Measurements from ENCODE around the gene FLOT1.

FLOT1 gene

DNA sequence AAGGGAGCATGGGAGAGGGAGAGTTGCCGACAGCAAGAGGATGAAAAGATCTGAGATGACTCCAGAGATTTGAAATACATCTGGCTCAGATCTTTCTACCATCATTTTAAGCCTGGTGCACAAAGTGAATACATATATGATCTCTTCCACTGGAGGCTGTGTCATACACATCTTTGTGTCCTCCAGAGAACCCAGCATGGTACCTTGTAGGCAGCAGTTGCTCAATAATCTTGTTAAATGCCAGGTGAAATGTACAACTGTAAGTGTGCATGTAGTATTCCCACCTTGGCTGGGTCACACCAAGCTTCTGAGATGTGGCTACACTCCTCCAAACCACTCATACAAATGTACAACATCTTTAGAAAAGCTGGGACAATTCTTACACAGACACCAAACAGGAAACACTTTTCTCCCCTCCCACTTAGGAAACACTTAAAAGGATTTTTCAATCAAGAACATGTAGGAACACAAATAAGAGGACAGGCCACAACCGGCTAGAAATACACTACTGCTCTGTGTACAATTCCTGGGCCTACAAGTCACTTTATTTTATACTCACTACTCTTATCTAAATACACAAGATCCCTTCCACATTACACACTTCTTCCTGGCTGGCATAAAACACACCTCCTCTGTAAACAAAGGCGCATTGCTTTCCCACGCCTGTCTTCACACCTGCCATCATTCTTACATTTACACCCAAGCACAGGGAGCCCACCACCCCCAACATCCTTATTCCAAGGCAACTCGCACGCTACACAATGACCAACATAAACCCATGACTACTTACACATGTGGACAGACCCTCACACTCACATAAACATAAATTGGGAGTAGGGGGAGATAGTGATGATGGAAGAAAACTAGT, 5.6 kb upstream of the FLOT1 start:
- no peak for DNase-seq (ENCODE audit: low read depth in 2 of 2, low spot score in 1 of 2)

DNA sequence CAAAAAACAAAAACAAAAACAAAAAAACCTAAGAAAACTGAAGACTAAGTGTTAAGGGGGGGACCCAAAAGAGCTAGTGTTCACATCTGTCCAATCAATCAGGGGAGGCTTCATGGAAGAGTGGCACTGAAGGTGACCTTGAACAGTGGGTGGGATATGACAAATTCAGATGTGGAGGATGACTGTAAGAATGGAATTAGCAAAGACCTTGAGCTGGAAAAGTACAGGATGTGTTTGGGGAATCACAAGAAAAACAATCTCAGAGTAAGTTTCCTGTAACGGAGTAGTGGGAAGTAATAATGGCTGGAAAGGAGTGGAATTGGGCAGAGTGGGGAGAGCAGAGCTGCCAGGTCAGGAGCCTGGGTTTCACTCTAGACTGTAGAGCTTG, 4.8 kb upstream of the FLOT1 start:
- DNase-seq (ENCODE audit: low read depth in 2 of 2, low spot score in 1 of 2) = no peak

DNA sequence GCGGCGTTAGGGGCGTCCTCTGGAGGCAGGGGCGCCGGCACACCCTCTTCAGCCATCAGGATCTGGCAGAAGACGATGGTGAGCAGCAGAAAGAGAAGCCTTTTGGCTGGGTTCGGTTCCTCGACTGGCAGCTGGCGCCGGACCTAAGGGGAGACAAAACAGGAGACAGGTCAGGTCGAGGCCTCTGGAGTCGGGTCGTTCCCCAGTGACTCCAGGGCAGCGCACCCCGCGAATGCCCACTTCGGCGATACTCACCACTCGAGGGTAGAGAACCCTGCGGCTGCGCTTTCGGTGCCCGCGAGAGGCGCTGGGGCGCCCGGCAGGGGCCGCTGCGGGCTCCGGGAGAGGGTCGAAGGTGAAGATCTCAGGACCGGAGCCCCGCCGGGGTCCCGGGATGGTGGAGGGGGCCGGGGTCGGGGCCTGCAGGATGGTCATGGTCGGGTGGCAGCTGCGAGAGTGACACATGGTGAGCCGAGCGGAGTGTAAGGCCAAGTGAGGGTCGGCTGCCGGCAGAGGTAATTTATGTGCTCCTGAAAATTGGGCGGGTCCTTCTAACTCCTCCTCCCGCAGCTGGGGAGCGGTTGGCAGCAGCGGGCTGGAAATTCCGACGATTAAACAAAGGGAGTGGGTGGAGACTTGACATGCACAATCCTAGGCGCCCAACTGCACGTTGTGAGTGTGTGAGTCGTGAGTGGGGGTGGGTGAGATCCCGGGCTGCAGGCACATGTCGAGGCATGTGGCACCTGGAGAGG, 1.7 kb upstream of the FLOT1 start, which contains the start of gene IER3:
IER3 (minus strand) TSS at position 494 of the 752 bp plus-strand sequence; CDS start at position 465, 29 bp downstream.
- DNase-seq (ENCODE audit: low read depth in 2 of 2, low spot score in 1 of 2) = peak; percentile 76 to 80

DNA sequence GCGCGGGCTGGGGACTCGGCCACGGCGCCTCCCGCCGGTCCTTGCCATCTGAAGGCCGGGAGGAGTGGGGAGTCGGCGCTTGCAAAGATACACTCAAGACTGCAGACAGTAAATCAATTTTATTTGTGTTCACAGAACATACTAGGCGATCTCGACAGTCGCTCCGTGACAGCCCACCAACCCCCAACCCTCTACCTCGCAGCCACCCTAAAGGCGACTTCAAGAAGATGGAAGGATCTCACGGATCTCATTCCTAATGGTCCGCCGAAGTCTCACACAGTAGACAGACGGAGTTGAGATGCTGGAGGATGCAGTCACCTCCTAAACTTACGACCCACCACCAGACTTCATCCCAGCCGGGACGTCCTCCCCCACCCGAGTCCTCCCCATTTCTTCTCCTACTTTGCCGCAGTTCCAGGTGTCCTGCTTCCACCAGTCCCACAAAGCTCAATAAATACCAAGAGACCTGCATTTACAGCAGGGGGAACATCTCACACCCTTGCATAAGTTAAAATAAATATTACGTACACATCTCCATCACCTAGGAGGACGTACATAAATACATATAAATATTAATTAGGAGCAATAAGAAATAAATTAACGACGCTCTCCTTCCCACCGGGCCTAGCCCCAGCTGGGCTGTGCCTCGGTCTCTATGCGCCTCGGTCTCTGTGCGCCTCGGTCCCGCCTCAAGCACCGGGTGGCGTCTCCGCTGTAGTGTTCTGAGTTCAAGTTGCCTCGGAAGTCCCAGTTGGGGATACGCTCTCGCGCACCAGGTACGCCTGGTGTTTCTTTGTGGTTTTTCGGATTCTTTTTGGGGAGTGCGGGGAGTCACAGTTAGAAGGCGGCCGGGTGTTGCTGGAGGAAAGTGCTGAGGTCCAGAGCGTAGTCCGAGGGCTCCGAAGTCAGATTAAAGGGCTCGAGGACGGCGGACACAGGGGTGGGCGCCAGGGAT, 889 bp upstream of the FLOT1 start:
- DNase-seq (ENCODE audit: low read depth in 2 of 2, low spot score in 1 of 2) = no peak

DNA sequence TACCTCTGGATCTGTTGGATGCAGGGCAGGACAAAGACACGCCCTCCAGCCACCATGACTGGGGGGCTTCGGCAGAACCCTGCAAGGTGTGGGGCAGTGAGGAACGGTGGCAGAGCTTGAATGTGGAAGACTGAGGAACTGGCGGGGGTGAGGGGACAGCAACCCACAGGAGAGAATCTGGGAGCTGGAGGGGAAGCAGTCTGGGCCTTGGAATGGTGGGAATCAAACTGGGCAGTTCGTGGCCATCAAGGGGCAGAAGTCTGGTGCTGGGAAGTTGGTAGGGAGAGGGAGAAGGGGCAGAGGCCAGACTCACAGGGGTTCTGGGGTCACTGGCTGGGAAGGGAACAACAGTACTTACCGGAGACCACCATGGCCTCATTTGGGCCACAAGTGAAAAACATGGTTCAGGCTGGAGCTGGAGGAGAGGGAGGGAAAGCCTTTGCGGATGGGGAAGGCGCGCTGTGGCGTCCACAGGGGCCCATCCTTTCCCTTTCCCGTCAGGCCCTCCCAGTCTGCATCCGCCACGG, 635 bp downstream of the FLOT1 start:
- DNase-seq (ENCODE audit: low read depth in 2 of 2, low spot score in 1 of 2) = peak; percentile 35 to 36

DNA sequence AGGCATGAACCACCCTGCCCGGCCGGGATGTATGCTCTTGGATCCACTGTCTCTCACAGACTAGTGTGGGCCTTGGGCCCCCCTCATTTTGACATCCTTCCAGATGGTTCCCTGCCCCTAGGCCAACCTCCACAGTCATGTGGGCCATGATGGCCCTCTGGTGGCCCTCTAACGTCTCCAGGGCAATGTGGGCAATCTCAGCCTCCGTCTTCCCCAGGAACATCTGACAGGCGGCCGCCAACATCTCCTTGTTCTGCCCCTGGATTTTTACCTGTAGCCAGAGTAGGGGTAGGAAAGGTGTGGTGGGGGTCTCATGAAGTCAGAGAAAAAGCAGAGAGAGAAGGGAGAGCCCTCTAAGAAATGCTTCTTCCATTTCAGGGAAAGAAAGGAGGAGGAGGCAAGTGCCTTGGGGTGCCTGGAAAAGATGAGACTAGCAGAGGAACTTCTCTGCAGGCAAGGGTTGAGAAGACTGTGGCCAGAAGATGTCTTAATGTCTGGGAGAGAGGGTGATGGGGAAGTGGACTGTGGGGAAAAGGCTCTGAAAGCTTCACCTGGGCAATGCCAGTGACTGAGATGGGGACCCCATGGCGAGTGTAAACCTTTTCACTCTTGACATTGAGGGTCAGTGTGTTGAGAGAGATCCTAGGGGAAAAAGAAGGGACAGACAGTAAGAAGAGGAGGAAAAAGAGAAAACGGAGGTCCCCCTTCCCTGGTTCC, 1.3 kb downstream of the FLOT1 start:
- DNase-seq (ENCODE audit: low read depth in 2 of 2, low spot score in 1 of 2) = peak in 1 of 2 donors; percentile 29

DNA sequence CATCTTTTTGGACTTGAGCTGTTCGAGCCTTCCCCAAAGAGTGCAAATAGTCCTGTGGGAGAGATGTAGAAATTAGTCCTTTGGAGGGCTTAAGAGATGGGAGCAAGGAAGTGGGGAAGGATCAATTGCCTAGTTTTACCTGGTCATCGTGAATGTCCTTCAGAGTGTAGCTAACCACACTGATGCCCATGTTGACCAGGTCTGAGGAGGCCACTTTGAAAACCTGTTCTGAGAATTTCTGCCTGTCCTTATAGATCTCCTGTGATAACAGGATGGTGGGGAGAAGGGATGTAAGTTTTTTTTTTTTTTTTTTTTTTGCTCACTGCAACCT, 2.0 kb downstream of the FLOT1 start:
- no peak for DNase-seq (ENCODE audit: low read depth in 2 of 2, low spot score in 1 of 2)

DNA sequence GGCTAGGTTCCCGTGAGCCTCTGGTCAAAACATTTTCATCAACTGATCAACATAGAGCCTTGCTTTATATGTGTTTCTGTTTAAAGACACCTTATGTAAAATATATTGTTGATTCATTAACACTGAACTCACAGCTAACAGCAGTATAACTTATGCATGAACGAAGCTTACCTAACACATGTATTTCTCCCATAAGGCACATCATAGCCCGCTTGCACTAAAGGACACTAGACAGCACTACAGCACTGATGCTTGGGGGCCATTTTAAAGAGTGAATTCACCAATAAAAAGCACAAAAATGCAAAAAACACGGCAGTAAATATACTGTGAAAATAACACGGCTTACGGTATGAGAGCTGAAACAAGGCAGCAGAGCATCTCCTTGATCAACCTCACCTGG, 4.0 kb downstream of the FLOT1 start:
- DNase-seq (ENCODE audit: low read depth in 2 of 2, low spot score in 1 of 2) = no peak

DNA sequence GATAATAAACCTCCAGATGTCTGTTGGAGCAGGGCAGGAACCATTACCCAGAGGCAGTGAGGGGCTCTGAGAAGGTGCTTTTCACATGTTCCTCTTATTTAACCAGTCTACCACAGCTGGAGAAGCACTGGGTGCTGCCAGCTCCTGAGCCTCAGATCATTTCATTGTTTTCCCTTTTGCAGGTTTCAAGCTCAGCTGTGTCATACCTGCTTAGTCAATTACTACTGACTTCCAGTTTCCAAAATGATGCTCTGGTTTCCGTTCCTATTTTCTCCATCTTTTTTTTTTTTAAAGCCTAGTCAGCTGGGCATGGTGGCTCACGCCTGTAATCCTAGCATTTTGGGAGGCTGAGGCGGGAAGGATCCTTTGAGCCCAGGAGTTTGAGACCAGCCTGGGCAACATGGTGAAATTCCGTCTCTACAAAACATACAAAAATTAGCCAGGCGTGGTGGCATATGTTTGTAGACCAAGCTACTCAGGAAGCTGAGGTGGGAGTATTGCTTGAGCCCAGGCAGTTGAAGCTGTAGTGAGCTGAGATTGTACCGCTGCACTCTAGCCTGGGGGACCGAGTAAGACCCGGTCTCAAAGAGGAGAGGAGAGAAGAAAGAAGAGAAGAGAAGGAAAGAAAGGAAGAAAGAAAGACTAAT, 6.7 kb downstream of the FLOT1 start:
- no peak for DNase-seq (ENCODE audit: low read depth in 2 of 2, low spot score in 1 of 2)

DNA sequence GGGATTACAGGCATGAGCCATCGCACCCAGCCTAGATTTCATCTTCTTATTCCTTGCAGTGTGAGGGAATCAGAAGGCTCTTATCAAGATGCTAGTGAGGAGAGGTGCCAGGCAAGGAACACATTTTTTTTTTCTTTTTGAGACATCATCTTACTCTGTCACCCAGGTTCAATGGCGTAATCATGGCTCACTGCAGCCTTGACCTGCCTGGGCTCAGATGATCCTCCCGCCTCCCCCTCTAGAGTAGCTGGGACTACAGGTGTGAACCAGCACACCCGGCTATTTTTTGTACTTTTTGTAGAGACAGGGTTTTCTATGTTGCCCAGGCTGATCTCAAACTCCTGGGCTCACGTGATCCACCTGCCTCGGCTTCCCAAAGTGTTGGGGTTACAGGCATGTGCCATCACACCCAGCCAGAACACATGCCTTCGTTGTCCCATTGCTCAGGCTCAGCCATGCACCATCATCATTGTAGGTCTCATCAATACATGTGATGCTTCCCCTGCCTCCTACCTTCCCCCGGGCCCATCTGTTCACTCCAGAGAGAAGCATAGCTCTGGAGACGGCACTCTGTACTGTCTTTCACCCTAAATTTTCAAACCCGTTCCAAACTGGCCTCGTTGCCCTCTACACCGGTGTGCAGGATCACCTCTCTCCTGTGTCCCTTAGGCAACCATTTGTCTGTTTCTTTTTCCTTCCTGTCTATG, 10.1 kb downstream of the FLOT1 start:
- no peak for DNase-seq (ENCODE audit: low read depth in 2 of 2, low spot score in 1 of 2)

DNA sequence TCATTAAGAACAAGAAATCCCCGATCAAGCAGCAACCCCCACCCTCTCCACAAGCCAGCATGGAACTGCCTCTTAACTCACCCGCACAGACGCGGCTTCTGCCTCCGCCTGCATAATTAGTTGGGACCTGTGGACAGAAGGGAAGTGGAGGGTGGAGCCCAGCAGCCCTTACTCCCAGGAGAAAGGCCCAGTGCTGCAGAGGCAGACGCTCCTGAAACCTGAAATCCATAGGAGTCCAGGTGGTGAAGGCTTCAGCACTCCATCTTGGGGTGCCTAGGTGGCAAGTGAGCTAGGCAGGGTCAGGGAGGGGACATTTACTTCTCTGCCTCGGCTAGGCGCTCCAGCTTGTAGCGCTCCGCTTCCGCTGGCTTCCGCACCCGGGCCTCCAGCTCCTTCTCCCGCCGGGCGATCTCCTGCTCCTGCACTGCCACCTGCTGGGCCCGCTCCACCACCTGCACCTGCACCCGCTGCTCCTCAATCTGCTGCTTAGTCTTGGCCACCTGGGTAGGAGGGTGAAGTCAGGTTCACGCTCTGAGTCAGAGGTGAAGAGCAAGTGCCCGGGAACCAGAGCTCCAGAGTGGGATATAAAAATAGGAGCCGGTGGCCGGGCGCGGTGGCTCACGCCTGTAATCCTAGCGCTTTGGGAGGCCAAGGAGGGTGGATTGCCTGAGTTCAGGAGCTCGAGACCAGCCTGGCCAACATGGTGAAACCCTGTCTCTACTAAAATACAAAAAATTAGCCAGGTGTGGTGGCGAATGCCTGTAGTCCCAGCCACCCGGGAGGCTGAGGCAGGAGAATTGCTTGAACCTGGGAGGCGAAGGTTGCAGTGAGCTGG, 11.7 kb downstream of the FLOT1 start:
- DNase-seq (ENCODE audit: low read depth in 2 of 2, low spot score in 1 of 2) = peak; percentile 67

DNA sequence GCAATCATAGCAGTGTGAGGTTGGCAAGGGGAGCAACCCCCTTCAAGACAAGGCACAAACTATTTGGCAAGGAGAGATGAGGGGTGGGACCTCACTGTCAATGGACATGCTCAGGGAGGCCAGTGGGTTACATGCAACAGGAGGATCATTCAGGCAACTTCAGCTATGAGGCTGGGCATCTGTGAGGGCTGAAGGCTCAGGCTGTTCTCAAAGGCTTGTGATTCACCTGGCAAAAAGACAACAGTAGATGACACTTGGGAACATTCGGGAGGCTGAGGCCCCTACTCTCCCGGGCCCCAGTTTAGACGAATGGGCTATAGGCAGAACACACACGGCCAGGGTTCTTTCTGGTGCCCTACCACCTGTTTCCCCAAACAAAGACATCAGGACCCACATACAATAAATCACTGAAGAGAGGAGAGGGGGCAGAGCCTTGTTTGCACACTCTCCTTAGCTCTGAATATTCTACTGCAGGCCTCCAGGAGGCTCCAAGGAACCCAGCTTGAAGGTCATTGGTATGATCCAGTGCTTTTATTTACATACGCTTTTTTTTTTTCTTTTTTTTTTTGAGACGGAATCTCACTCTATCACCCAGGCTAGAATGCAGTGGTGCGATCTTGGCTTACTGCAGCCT, 14.4 kb downstream of the FLOT1 start:
- no peak for DNase-seq (ENCODE audit: low read depth in 2 of 2, low spot score in 1 of 2)

DNA sequence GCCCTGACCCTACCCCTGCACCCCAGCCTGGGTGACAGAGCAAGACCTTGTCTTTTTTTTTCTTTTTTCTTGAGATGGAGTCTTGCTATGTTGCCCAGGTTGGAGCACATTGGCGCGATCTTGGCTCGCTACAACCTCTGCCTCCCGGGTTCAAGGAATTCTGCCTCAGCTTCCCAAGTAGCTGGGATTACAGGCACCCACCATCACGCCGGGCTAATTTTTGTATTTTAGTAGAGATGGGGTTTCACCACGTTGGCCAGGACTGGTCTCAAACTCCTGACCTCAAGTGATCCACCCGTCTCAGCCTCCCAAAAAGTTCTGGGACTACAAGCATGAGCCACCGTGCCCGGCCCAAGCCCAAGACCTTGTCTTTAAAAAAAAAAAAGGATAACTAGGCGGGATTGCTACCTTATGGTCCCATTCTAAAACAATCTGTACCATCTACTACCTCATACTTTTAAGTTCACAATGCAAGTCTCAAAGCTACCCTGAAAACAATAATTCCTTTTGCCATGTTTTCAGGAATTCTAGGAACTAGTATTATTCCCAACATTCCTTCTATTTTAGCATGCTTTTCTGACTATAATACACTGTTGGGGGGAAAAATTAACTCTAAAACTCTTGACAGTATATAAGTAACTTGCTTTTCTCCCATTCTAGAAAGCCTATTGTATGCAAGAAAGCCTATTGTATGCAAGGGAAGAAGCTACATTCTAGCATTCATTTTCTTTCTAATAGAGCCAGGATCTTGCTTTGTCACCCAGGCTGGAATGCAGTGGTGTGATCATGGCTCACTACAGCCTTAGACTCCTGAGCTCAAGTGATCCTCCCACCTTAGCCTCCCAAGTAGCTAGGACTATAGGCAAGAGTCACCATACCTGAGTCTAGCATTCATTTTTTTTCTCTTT, 15.7 kb downstream of the FLOT1 start:
- DNase-seq (ENCODE audit: low read depth in 2 of 2, low spot score in 1 of 2) = no peak

DNA sequence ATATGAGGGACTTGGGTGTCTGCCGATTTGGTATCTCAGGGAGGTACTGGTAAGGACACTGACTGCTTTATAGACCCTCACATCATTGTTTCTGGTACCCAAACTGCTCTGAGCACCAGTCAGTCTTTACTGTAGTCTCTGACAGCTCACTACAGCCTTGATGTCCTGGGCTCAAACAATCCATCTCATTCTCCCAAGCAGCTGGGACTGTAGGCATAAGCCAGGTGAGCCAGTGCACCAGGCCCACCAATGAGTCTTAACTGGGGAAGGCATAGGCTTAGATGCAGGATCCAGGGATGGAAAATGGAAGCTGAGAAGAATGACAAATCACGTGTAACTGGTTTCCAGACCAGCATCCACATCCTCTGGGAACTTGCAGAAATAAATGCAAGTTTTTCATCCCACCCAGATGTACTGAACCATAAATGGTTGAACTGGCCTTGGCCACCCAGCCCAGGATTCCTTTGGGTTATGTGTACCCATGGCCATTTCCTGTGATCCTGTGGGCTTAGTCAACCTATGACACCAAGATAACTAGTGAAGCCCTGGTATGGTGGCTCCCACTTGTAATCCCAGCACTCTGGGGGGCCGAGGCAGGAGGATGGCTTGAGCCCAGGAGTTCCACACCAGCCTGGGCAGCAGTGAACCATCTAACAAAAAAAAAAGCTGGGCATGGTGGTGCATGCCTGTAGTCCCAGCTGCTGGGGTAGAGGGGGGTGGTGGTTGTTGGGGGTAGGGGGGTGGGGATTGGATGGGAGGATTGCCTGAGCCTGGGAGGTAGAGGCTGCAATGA, 16.6 kb downstream of the FLOT1 start:
- DNase-seq (ENCODE audit: low read depth in 2 of 2, low spot score in 1 of 2) = no peak

DNA sequence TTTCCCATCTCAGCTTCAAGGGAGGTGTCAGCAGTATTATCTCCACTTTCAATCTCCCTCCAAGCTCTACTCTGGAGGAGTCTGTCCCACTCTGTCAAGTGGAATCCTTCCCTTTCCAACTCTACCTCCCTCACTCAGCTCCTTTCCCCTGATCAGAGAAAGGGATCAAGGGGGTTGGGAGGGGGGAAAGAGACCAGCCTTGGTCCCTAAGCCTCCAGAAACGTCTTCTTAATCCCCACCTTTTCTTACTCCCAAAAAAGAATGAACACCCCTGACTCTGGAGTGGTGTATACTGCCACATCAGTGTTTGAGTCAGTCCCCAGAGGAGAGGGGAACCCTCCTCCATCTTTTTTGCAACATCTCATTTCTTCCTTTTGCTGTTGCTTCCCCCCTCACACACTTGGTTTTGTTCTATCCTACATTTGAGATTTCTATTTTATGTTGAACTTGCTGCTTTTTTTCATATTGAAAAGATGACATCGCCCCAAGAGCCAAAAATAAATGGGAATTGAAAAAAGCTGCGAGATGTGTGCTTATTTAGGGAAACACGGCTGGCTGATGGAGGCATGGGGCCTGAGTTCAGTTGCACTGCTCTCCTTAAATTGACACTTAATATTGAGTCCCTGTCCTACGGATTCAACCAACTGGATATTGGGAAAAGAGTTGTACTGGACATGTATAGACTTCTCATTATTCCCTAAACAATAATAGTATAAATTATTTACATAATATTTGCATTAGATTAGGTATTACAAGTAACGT, 17.4 kb downstream of the FLOT1 start:
- DNase-seq (ENCODE audit: low read depth in 2 of 2, low spot score in 1 of 2) = no peak
